ENCODE data around the gene MAP1S. TPM values are rescaled to one million over a fixed set of nuclear protein-coding genes. Genes with fewer than 3 reads are reported as not detected.

The MAP1S gene
- total and polyA plus RNA-seq, 2 of the 13 experiments (the other 11 are each of a cell fraction or from before 2014, with no cell fraction given): 3.8 to 7.3 TPM

DNA sequence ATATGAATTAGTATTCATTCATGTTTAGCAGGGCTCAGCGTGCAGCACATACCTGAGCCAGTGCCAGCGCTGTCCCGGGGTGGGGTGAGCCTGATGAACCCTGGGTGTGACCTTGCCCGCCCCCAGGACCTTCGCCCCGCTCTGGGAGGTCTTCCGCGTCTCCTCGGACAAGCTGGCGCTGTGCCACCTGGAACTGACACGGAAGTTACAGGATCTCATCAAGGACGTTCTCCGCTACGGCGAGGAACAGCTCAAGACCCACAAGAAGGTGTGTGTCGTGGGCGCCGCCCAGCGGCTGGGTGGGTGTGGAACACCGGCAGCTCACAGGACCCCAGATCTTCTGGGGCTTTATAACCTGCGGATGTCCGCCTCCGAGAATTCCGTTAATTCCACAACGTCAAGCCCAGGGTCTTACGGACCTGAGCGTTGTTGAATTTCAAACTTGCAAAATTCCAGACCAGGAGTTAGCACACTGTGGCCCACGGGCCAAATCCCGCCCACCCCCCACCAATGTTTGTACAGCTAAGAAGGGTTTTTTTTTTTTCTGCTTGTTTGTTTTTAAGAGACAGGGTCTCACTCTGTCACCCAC is 47.4 kb downstream of the MAP1S start (continued):
- no peak for TF ChIP-seq ZNF207 (IDR thresholded peaks at IDR 0.05; ENCODE audit: borderline replicate concordance)
- TF ChIP-seq MTA1 (CRISPR knock-in tag; IDR thresholded peaks at IDR 0.05; ENCODE audit: borderline replicate concordance): peak; percentile 90; the same call in 1 of the 2 replicates
- peak; percentile 39; the same call in 1 of the 2 replicates for TF ChIP-seq ARHGAP35 (CRISPR knock-in tag; IDR thresholded peaks at IDR 0.05; ENCODE audit: borderline replicate concordance)
- TF ChIP-seq JUND (CRISPR knock-in tag; IDR thresholded peaks at IDR 0.05): no peak
- TF ChIP-seq, protein P1, sequence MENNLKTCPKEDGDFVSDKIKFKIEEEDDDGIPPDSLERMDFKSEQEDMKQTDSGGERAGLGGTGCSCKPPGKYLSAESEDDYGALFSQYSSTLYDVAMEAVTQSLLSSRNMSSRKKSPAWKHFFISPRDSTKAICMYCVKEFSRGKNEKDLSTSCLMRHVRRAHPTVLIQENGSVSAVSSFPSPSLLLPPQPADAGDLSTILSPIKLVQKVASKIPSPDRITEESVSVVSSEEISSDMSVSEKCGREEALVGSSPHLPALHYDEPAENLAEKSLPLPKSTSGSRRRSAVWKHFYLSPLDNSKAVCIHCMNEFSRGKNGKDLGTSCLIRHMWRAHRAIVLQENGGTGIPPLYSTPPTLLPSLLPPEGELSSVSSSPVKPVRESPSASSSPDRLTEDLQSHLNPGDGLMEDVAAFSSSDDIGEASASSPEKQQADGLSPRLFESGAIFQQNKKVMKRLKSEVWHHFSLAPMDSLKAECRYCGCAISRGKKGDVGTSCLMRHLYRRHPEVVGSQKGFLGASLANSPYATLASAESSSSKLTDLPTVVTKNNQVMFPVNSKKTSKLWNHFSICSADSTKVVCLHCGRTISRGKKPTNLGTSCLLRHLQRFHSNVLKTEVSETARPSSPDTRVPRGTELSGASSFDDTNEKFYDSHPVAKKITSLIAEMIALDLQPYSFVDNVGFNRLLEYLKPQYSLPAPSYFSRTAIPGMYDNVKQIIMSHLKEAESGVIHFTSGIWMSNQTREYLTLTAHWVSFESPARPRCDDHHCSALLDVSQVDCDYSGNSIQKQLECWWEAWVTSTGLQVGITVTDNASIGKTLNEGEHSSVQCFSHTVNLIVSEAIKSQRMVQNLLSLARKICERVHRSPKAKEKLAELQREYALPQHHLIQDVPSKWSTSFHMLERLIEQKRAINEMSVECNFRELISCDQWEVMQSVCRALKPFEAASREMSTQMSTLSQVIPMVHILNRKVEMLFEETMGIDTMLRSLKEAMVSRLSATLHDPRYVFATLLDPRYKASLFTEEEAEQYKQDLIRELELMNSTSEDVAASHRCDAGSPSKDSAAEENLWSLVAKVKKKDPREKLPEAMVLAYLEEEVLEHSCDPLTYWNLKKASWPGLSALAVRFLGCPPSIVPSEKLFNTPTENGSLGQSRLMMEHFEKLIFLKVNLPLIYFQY (CRISPR knock-in tag; IDR thresholded peaks at IDR 0.05; ENCODE audit: borderline replicate concordance): no peak
- TF ChIP-seq, protein P2, sequence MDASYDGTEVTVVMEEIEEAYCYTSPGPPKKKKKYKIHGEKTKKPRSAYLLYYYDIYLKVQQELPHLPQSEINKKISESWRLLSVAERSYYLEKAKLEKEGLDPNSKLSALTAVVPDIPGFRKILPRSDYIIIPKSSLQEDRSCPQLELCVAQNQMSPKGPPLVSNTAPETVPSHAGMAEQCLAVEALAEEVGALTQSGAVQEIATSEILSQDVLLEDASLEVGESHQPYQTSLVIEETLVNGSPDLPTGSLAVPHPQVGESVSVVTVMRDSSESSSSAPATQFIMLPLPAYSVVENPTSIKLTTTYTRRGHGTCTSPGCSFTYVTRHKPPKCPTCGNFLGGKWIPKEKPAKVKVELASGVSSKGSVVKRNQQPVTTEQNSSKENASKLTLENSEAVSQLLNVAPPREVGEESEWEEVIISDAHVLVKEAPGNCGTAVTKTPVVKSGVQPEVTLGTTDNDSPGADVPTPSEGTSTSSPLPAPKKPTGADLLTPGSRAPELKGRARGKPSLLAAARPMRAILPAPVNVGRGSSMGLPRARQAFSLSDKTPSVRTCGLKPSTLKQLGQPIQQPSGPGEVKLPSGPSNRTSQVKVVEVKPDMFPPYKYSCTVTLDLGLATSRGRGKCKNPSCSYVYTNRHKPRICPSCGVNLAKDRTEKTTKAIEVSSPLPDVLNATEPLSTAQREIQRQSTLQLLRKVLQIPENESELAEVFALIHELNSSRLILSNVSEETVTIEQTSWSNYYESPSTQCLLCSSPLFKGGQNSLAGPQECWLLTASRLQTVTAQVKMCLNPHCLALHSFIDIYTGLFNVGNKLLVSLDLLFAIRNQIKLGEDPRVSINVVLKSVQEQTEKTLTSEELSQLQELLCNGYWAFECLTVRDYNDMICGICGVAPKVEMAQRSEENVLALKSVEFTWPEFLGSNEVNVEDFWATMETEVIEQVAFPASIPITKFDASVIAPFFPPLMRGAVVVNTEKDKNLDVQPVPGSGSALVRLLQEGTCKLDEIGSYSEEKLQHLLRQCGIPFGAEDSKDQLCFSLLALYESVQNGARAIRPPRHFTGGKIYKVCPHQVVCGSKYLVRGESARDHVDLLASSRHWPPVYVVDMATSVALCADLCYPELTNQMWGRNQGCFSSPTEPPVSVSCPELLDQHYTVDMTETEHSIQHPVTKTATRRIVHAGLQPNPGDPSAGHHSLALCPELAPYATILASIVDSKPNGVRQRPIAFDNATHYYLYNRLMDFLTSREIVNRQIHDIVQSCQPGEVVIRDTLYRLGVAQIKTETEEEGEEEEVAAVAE (CRISPR knock-in tag; IDR thresholded peaks at IDR 0.05; ENCODE audit: borderline replicate concordance): no peak; the same call in 1 of the 2 replicates
- TF ChIP-seq, protein P3, sequence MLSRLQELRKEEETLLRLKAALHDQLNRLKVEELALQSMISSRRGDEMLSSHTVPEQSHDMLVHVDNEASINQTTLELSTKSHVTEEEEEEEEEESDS (CRISPR knock-in tag; IDR thresholded peaks at IDR 0.05; ENCODE audit: borderline replicate concordance): no peak
- TF ChIP-seq, protein P4, sequence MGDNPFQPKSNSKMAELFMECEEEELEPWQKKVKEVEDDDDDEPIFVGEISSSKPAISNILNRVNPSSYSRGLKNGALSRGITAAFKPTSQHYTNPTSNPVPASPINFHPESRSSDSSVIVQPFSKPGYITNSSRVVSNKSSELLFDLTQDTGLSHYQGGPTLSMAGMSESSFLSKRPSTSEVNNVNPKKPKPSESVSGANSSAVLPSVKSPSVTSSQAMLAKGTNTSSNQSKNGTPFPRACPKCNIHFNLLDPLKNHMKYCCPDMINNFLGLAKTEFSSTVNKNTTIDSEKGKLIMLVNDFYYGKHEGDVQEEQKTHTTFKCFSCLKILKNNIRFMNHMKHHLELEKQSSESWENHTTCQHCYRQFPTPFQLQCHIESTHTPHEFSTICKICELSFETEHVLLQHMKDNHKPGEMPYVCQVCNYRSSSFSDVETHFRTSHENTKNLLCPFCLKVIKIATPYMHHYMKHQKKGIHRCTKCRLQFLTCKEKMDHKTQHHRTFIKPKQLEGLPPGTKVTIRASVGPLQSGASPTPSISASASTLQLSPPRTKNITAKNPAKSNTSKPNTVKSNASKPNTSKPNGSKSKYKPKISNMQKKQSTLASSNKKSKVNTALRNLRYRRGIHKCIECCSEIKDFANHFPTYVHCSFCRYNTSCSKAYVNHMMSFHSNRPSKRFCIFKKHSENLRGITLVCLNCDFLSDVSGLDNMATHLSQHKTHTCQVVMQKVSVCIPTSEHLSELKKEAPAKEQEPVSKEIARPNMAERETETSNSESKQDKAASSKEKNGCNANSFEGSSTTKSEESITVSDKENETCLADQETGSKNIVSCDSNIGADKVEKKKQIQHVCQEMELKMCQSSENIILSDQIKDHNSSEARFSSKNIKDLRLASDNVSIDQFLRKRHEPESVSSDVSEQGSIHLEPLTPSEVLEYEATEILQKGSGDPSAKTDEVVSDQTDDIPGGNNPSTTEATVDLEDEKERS (CRISPR knock-in tag; IDR thresholded peaks at IDR 0.05): no peak
- TF ChIP-seq FOXJ3 (CRISPR knock-in tag; IDR thresholded peaks at IDR 0.05; ENCODE audit: borderline replicate concordance): 0 out of 2 replicates have a peak, but pooled peaks have one; percentile 17
- TF ChIP-seq ZNF768 (CRISPR knock-in tag; IDR thresholded peaks at IDR 0.05): peak; percentile 25; the same call in 1 of the 2 replicates
- no peak for TF ChIP-seq PCBP1 (IDR thresholded peaks at IDR 0.05; ENCODE audit: borderline replicate concordance, low read depth, low read length)
- no peak for TF ChIP-seq ZNF335 (CRISPR knock-in tag; IDR thresholded peaks at IDR 0.05)
- no peak for TF ChIP-seq TAF15 (IDR thresholded peaks at IDR 0.05; ENCODE audit: low read depth, low read length, poor library complexity, severe bottlenecking)
- TF ChIP-seq, protein P5, sequence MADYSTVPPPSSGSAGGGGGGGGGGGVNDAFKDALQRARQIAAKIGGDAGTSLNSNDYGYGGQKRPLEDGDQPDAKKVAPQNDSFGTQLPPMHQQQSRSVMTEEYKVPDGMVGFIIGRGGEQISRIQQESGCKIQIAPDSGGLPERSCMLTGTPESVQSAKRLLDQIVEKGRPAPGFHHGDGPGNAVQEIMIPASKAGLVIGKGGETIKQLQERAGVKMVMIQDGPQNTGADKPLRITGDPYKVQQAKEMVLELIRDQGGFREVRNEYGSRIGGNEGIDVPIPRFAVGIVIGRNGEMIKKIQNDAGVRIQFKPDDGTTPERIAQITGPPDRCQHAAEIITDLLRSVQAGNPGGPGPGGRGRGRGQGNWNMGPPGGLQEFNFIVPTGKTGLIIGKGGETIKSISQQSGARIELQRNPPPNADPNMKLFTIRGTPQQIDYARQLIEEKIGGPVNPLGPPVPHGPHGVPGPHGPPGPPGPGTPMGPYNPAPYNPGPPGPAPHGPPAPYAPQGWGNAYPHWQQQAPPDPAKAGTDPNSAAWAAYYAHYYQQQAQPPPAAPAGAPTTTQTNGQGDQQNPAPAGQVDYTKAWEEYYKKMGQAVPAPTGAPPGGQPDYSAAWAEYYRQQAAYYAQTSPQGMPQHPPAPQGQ (CRISPR knock-in tag; IDR thresholded peaks at IDR 0.05; ENCODE audit: borderline replicate concordance): no peak
- TF ChIP-seq FOXM1 (CRISPR knock-in tag; IDR thresholded peaks at IDR 0.05): no peak
